ENCODE data around the gene CTNNBIP1. TPM values are rescaled to one million over a fixed set of nuclear protein-coding genes. Genes with fewer than 3 reads are reported as not detected.

The CTNNBIP1 gene
- total and polyA plus RNA-seq, 2 experiments from 2014 or later, result 80.1 to 122 TPM

- no peak for DNase-seq (ENCODE audit: low read depth in 1 of 2, low spot score in 1 of 2)
- Histone ChIP-seq H3K36me3 (no peaks in the 10 kb centered on the region), H3K4me1 (ENCODE audit: low read depth) (no peaks in the 10 kb centered on the region), H3K9me3 (ENCODE audit: low read depth) (no peaks in the 10 kb centered on the region), H3K27ac (no peak overlapping the region), H3K4me3 (no peak overlapping the region), H3K27me3 (no peaks in the 10 kb centered on the region)
- peak; percentile 26 for TF ChIP-seq CTCF (IDR thresholded peaks at IDR 0.05; ENCODE audit: low read depth, low read length)
Observed at GRCh38 chr1:9827558-9828185, 82.4 kb downstream of the CTNNBIP1 start.

GRCh38 chr1:9826616-9827015 is 83.5 kb downstream of the CTNNBIP1 start:
- Histone ChIP-seq H3K4me3 (no peak overlapping the region), H3K27me3 (no peaks in the 10 kb centered on the region), H3K9me3 (ENCODE audit: low read depth) (no peaks in the 10 kb centered on the region), H3K36me3 (no peaks in the 10 kb centered on the region), H3K27ac (no peak overlapping the region), H3K4me1 (ENCODE audit: low read depth) (peaks cover 10% of the 10 kb centered on the region)
- no peak for TF ChIP-seq CTCF (IDR thresholded peaks at IDR 0.05; ENCODE audit: low read depth, low read length)
- DNase-seq (ENCODE audit: low read depth in 1 of 2, low spot score in 1 of 2), result no peak

- H3K27me3 ChIP-seq, result no peaks in the 10 kb centered on the region
- no peak for TF ChIP-seq CTCF (IDR thresholded peaks at IDR 0.05; ENCODE audit: low read depth, low read length)
- peaks cover 13% of the 10 kb centered on the region for H3K4me1 ChIP-seq (ENCODE audit: low read depth)
- H3K36me3 ChIP-seq, result no peaks in the 10 kb centered on the region
- DNase-seq (ENCODE audit: low read depth in 1 of 2, low spot score in 1 of 2), result no peak
- H3K4me3 ChIP-seq, result no peak overlapping the region
- H3K9me3 ChIP-seq (ENCODE audit: low read depth), result no peaks in the 10 kb centered on the region
- no peak overlapping the region for H3K27ac ChIP-seq
Observed at GRCh38 chr1:9826087-9826486, 84.0 kb downstream of the CTNNBIP1 start.

- peak; percentile 15 to 54 for DNase-seq (ENCODE audit: low read depth in 1 of 2, low spot score in 1 of 2)
Observed at GRCh38 chr1:9825093-9826074, 84.7 kb downstream of the CTNNBIP1 start.

GRCh38 chr1:9824702-9825089 is 85.4 kb downstream of the CTNNBIP1 start:
- TF ChIP-seq CTCF (IDR thresholded peaks at IDR 0.05; ENCODE audit: low read depth, low read length), result no peak

More at GRCh38 chr1:9825093-9826074, 84.7 kb downstream of the CTNNBIP1 start:
- no peaks in the 10 kb centered on the region for H3K27me3 ChIP-seq
- no peaks in the 10 kb centered on the region for H3K36me3 ChIP-seq
- no peaks in the 10 kb centered on the region for H3K9me3 ChIP-seq (ENCODE audit: low read depth)
- no peak for TF ChIP-seq CTCF (IDR thresholded peaks at IDR 0.05; ENCODE audit: low read depth, low read length)
- no peak overlapping the region for H3K4me3 ChIP-seq
- no peak overlapping the region for H3K27ac ChIP-seq
- peaks cover 13% of the 10 kb centered on the region for H3K4me1 ChIP-seq (ENCODE audit: low read depth)

More at GRCh38 chr1:9824702-9825089, 85.4 kb downstream of the CTNNBIP1 start:
- H3K4me1 ChIP-seq (ENCODE audit: low read depth), result peaks cover 20% of the 10 kb centered on the region
- H3K27ac ChIP-seq, result no peak overlapping the region
- no peaks in the 10 kb centered on the region for H3K27me3 ChIP-seq
- DNase-seq (ENCODE audit: low read depth in 1 of 2, low spot score in 1 of 2), result no peak
- no peaks in the 10 kb centered on the region for H3K9me3 ChIP-seq (ENCODE audit: low read depth)
- H3K4me3 ChIP-seq, result peak overlapping the region; percentile 90
- no peaks in the 10 kb centered on the region for H3K36me3 ChIP-seq

Measured in cardiac muscle cell (in vitro differentiated cells and primary cell).